BLaER1 treated with 17β-estradiol and CSF1 and Interleukin-3, amounts not matched to agents 10 nM and 100 nM (cell line): ENCODE data around the gene ME3.

ENCODE experiments used
- H3K27ac ChIP-seq, 11 experiments: shearing (Covaris generic); formaldehyde crosslinking; 2 replicates each; pipeline ENCODE4 v1.8.1; 2022
- H3K27me3 ChIP-seq, 11 experiments: shearing (Covaris generic); formaldehyde crosslinking; 2 replicates each; pipeline ENCODE4 v1.8.1; 2022
- H3K36me3 ChIP-seq, 11 experiments: shearing (Covaris generic); formaldehyde crosslinking; 2 replicates each; pipeline ENCODE4 v1.8.1; 2022
- H3K4me1 ChIP-seq, 10 experiments: shearing (Covaris generic); formaldehyde crosslinking; 2 replicates each; pipeline ENCODE4 v1.8.1; 2022
- H3K4me2 ChIP-seq, 11 experiments: shearing (Covaris generic); formaldehyde crosslinking; 2 replicates each; pipeline ENCODE4 v1.8.1; 2022
- H3K4me3 ChIP-seq, 10 experiments: shearing (Covaris generic); formaldehyde crosslinking; 2 replicates each; pipeline ENCODE4 v1.8.1; 2022
- H3K9ac ChIP-seq, 11 experiments: shearing (Covaris generic); formaldehyde crosslinking; 2 replicates each; pipeline ENCODE4 v1.8.1; 2022
- H3K9me3 ChIP-seq, 11 experiments: shearing (Covaris generic); formaldehyde crosslinking; replicated peaks in 1 of 11; 2 replicates each; pipeline ENCODE4 v1.8.1; 2022
- H4K20me1 ChIP-seq, 11 experiments: shearing (Covaris generic); formaldehyde crosslinking; 2 replicates each; pipeline ENCODE4 v1.8.1; 2022
- Cebpa-rat ChIP-seq, 11 experiments: shearing (Covaris generic); IDR thresholded peaks; 2 replicates each; pipeline ENCODE4 v1.8.1; 2022

The ME3 gene

DNA sequence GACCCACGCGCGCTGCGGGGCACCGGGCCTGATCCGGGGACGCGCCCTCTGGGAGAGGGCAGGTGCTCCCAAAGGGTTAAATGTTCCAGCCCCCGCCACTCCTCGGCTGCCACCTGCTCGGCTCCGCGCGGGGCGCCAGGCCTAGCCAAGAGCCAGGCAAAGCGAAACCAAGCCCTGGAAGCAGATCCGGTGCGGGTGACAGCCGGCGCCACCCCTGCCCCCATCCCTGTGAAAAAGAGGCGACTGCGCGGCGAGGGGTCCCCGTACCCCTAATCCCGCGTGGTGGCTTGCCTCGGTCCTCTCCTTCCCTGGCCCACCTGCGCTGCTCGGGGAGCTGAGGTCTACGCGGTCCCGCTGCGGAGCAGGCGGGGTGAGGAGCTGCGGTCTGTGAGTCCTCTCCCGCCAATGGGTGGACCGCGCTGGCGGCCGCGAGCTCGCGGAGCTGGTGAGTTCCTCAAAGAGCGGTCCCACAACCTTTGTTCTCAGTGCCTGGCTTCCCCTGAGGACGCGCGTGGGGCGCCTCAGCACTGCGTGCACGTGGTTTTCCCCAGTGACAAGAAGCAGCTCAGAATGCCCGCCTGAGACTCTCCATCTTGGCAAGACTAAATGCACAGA, at the start of gene ME3:
Gene ME3, minus strand, starts transcription at position 610 of the 615 bp plus-strand sequence.
- Histone ChIP-seq H4K20me1 (no peaks in the 10 kb centered on the region), H3K27me3 (peaks cover 14 to 38% (median 27%) of the 10 kb centered on the region in 11 experiments; a peak in 20 of 22 replicates), H3K4me1 (peaks cover 9 to 23% (median 15%) of the 10 kb centered on the region in 10 experiments; a peak in 18 of 20 replicates), H3K9ac (peak within 1 kb of the TSS; percentile 64 to 81 (median 77)), H3K27ac (peak within 1 kb of the TSS in 10 of 11 experiments; percentile 43 to 76 (median 68); a peak in 21 of 22 replicates), H3K36me3 (no peaks in the 10 kb centered on the region), H3K4me2 (peak within 1 kb of the TSS; percentile 86 to 100 (median 98)), H3K9me3 (no peaks in the 10 kb centered on the region), H3K4me3 (peak within 1 kb of the TSS; percentile 61 to 83 (median 72))
- no peak for TF ChIP-seq Cebpa-rat (IDR thresholded peaks at IDR 0.05)

DNA sequence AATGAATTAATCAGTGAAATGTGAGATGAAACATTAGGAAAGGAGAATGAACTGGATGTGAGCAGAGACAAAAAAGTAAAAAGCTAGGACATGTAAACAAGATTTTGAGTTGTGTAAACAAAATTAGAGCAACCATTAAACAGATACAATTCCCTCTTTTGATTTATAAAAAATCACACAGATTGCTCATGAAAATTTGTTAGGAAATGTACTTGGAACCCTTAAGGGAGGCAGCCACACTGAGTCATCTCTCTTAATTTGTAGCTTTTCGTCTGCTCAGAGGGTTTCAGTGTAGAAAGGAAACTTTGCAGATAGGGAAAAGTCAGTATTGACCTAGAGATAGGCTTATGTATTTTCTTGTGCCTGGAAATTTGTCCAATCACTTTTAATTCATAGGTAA, 49.6 kb upstream of the ME3 start:
- no peak for TF ChIP-seq Cebpa-rat (IDR thresholded peaks at IDR 0.05)
- no peaks in the 10 kb centered on the region for H3K27me3 ChIP-seq
- no peak overlapping the region for H3K4me3 ChIP-seq
- H3K36me3 ChIP-seq = no peaks in the 10 kb centered on the region
- no peak overlapping the region for H3K9ac ChIP-seq
- no peaks in the 10 kb centered on the region for H3K4me1 ChIP-seq
- no peak overlapping the region for H3K4me2 ChIP-seq
- H3K27ac ChIP-seq = no peak overlapping the region
- H3K9me3 ChIP-seq = peaks cover 0 to 28% (median 10%) of the 10 kb centered on the region in 11 experiments; a peak in 13 of 22 replicates
- no peaks in the 10 kb centered on the region for H4K20me1 ChIP-seq

DNA sequence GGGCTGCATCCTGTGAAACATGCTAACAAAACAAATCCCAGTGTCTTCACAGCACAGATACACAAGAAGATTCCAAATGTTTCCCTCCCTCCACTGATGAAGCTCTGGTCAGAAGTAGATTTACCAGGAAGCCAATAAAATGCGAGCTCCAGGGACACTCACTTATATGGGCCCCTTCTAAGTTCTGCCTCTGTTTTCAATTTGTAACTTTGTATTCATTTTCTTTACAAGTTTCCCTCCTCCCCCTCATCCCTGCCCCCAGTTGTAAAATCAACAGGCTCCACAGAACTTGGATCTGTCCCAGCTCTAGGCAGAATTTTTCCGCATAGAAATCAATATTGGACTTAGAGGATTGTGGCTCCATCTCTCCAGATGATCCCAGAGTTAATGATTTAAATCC, 48.1 kb upstream of the ME3 start:
- no peaks in the 10 kb centered on the region for H4K20me1 ChIP-seq
- peaks cover 0 to 28% (median 10%) of the 10 kb centered on the region in 11 experiments; a peak in 13 of 22 replicates for H3K9me3 ChIP-seq
- H3K4me1 ChIP-seq = no peaks in the 10 kb centered on the region
- H3K27me3 ChIP-seq = no peaks in the 10 kb centered on the region
- TF ChIP-seq Cebpa-rat (IDR thresholded peaks at IDR 0.05) = no peak
- H3K4me2 ChIP-seq = no peak overlapping the region
- H3K27ac ChIP-seq = no peak overlapping the region
- H3K4me3 ChIP-seq = no peak overlapping the region
- no peaks in the 10 kb centered on the region for H3K36me3 ChIP-seq
- H3K9ac ChIP-seq = no peak overlapping the region

DNA sequence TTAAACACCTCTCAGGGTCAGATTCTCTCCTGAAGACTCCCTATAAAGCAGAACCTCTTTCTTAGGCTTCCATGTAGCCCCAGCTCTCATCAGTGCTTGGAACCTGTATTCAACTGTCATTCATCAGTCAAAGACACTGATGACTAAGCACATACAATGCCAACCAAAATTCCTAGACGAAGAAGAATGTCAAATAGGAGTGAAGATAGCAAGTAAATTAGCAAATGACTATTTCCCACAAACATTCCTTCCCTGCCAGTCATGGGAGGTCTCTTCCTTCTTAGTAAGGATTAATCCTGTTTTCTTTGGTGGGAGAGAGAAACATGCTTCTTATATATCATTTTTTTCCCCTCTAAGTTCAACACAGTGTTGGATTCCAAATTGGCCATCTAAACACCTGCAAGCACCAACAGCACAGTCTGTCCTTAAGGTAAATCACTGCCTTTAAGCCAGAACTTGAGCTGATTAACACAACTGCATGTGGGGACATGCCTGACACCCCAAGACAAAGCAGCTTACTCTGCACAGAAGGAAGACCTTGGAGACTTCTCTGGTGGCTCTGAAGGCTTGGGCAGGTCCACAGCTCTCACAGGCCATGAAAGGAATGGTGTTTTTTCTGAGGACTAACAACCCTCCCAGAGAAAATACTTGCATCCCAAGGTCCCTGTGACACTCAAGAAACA, 47.5 kb upstream of the ME3 start:
- H3K9me3 ChIP-seq = peaks cover 0 to 28% (median 10%) of the 10 kb centered on the region in 11 experiments; a peak in 13 of 22 replicates
- H3K4me2 ChIP-seq = no peak overlapping the region
- H3K27me3 ChIP-seq = no peaks in the 10 kb centered on the region
- TF ChIP-seq Cebpa-rat (IDR thresholded peaks at IDR 0.05) = no peak
- no peak overlapping the region for H3K4me3 ChIP-seq
- H3K27ac ChIP-seq = no peak overlapping the region
- H3K4me1 ChIP-seq = no peaks in the 10 kb centered on the region
- H3K9ac ChIP-seq = no peak overlapping the region
- no peaks in the 10 kb centered on the region for H3K36me3 ChIP-seq
- H4K20me1 ChIP-seq = no peaks in the 10 kb centered on the region

DNA sequence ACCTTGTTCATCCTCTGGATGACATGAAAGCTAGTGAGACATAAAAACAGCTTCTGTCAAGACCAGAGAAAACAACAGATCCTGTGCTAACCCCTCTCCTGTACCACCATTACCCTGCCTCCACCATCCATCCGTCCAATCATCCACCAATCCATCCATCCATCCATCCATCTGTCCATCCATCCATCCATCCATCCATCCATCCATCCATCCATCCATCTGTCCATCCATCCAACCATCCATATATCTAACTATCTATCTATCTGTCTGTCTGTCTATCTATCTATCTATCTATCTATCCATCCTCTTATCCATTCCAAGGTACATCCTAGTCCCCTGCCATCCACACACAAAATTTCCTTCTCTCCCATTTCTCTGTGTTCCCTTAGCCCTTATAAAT, 46.6 kb upstream of the ME3 start:
- no peak overlapping the region for H3K4me3 ChIP-seq
- H3K9ac ChIP-seq = no peak overlapping the region
- H3K4me1 ChIP-seq = no peaks in the 10 kb centered on the region
- TF ChIP-seq Cebpa-rat (IDR thresholded peaks at IDR 0.05) = no peak
- H3K36me3 ChIP-seq = no peaks in the 10 kb centered on the region
- no peaks in the 10 kb centered on the region for H4K20me1 ChIP-seq
- H3K27me3 ChIP-seq = no peaks in the 10 kb centered on the region
- no peak overlapping the region for H3K27ac ChIP-seq
- no peak overlapping the region for H3K4me2 ChIP-seq
- peaks cover 0 to 28% (median 10%) of the 10 kb centered on the region in 11 experiments; a peak in 13 of 22 replicates for H3K9me3 ChIP-seq

DNA sequence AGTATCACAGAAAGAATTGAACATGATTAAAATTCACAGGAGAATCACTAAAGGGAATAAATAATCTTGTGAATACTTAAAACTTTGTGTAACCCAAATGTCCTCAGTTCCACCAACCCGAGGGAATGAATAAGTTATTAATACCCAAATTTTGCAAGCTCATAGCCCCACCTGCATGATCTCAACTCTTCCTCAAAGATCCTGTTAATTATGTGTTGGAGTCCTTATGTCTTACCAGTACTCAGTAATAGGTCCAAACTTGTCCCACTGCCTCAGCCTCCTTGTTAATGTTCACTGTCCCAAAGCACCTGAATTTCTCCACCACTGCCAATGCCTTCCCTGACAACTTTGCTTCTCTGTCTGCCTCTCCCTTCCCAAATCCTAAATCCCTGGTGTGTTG, 46.1 kb upstream of the ME3 start:
- peaks cover 0 to 23% (median 8%) of the 10 kb centered on the region in 11 experiments; a peak in 13 of 22 replicates for H3K9me3 ChIP-seq
- no peaks in the 10 kb centered on the region for H3K27me3 ChIP-seq
- no peak overlapping the region for H3K9ac ChIP-seq
- no peak for TF ChIP-seq Cebpa-rat (IDR thresholded peaks at IDR 0.05)
- no peaks in the 10 kb centered on the region for H3K36me3 ChIP-seq
- no peaks in the 10 kb centered on the region for H4K20me1 ChIP-seq
- no peak overlapping the region for H3K4me2 ChIP-seq
- no peaks in the 10 kb centered on the region for H3K4me1 ChIP-seq
- H3K4me3 ChIP-seq = no peak overlapping the region
- H3K27ac ChIP-seq = no peak overlapping the region

DNA sequence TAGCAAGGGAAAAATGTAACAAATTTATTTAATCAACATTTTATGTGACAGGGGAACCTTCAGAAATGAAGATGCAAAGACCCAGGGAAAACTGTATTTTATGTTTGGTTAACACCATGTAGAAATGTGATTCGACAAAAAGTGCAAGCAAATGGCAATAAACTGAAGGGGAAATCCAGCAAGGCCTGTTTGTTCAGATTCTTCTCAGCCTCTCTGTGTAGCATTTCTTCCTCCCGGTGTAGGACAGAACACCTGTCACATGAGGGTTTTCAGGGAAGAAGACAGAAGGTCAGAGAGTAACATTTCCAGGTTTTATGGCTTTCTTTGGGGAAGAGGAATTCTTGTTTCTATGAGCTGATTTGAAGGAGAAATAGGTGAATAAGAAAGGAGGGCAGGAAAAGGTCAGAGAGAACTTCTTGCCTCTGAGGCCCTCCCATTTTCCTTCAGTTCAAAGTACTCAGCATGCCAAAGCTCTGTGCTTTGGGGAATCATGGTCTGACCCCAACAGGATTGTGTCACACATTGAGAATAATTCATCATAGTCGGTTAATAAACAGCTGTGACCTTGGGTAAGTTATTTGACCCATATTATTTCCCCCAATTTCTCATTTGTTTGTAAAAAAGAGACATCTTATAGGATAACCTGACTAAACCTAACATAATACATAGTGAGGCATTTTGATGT, 45.5 kb upstream of the ME3 start:
- H3K27me3 ChIP-seq = no peaks in the 10 kb centered on the region
- H3K4me2 ChIP-seq = no peak overlapping the region
- H3K36me3 ChIP-seq = no peaks in the 10 kb centered on the region
- H3K9ac ChIP-seq = no peak overlapping the region
- no peak overlapping the region for H3K4me3 ChIP-seq
- H3K4me1 ChIP-seq = no peaks in the 10 kb centered on the region
- peaks cover 0 to 18% (median 3%) of the 10 kb centered on the region in 11 experiments; a peak in 9 of 22 replicates for H3K9me3 ChIP-seq
- TF ChIP-seq Cebpa-rat (IDR thresholded peaks at IDR 0.05) = no peak
- no peaks in the 10 kb centered on the region for H4K20me1 ChIP-seq
- no peak overlapping the region for H3K27ac ChIP-seq

DNA sequence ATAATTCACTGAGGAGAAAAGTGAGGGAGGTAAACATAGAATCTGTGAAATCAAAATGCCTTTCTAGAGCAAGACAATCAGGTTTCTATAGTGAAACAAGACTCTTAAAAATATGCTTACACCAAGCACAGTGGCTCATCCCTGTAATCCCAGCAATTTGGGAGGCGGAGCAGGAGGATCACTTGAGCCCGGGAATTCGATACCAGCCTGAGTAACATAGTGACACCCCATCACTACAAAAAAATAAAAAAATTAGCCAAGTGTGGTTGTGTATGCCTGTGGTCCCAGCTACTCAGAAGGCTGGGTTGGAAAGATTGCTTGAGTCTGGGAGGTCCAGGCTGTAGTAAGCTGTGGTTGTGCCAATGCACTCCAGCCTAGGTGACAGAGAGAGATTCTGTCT, 43.2 kb upstream of the ME3 start:
- no peak overlapping the region for H3K4me3 ChIP-seq
- H4K20me1 ChIP-seq = no peaks in the 10 kb centered on the region
- no peak overlapping the region for H3K4me2 ChIP-seq
- H3K9ac ChIP-seq = no peak overlapping the region
- no peaks in the 10 kb centered on the region for H3K27me3 ChIP-seq
- H3K4me1 ChIP-seq = no peaks in the 10 kb centered on the region
- no peak for TF ChIP-seq Cebpa-rat (IDR thresholded peaks at IDR 0.05)
- H3K36me3 ChIP-seq = no peaks in the 10 kb centered on the region
- peaks cover 0 to 3% (median under 1%) of the 10 kb centered on the region in 11 experiments; a peak in 8 of 22 replicates for H3K9me3 ChIP-seq
- H3K27ac ChIP-seq = no peak overlapping the region

DNA sequence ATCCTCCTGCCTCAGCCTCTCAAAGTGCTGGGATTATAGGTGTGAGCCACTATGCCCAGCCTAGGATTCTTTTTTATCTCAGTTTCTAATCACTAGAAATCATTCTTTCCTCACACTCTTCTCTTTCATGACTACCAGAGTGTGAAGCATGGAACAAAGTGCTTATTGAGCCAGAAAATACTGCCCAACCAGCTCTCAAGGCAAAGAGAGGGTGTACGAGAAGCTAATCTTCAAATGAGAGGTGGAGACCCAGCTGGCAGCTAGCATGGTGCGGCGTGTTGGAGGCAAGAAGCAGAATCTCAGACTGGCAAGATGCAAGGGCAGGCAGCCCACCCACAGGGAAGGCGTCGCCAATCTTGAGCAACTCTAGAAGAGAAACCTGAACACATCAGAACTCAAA, 41.1 kb upstream of the ME3 start:
- H3K9ac ChIP-seq = no peak overlapping the region
- H3K9me3 ChIP-seq = peaks cover 4 to 9% (median 7%) of the 10 kb centered on the region in 11 experiments; a peak in 16 of 22 replicates
- no peak overlapping the region for H3K4me2 ChIP-seq
- H3K27ac ChIP-seq = no peak overlapping the region
- no peak overlapping the region for H3K4me3 ChIP-seq
- no peaks in the 10 kb centered on the region for H3K36me3 ChIP-seq
- H3K4me1 ChIP-seq = no peaks in the 10 kb centered on the region
- TF ChIP-seq Cebpa-rat (IDR thresholded peaks at IDR 0.05) = no peak
- no peaks in the 10 kb centered on the region for H4K20me1 ChIP-seq
- no peaks in the 10 kb centered on the region for H3K27me3 ChIP-seq
